Hepatocyte (in vitro differentiated cells): Measurements from ENCODE around the gene IPP. TPM values are rescaled to one million over a fixed set of nuclear protein-coding genes. Genes with fewer than 3 reads are reported as not detected.
A peak's percentile ranks its signal among the peaks of the same experiment; 100 is the strongest.
"Not testable (repeated sequence)": the region's sequence is repeated elsewhere in the genome, so short reads cannot be mapped to it uniquely, and the experiment has no call there.

Experiments
- DNase-seq: peaks from one replicate; pipeline ENCODE4 v3.0.0-alpha.2; 2016; ENCODE audit warnings: low spot score
- H2AFZ ChIP-seq: fragments of 200-600 bp; sonication (generic); 2 replicates; pipeline ENCODE4 v1.6.0; 2016; ENCODE audit warnings: antibody characterized with exemption, mild to moderate bottlenecking
- H3K27ac ChIP-seq: fragments of 200-600 bp; sonication (generic); 2 replicates; pipeline ENCODE4 v1.5.1; 2016; ENCODE audit warnings: mild to moderate bottlenecking
- H3K27me3 ChIP-seq: fragments of 200-600 bp; sonication (generic); 2 replicates; pipeline ENCODE4 v1.6.1; 2016
- H3K36me3 ChIP-seq: fragments of 200-600 bp; sonication (generic); replicated peaks from 2 replicates; pipeline ENCODE4 v1.5.1; 2016; ENCODE audit warnings: low read depth; ENCODE audit not compliant: insufficient read depth
- H3K4me1 ChIP-seq: fragments of 200-600 bp; sonication (generic); 2 replicates; pipeline ENCODE4 v1.5.1; 2016; ENCODE audit warnings: mild to moderate bottlenecking, moderate library complexity; ENCODE audit not compliant: insufficient read depth
- H3K4me2 ChIP-seq: fragments of 200-600 bp; sonication (generic); 2 replicates; pipeline ENCODE4 v1.6.0; 2016
- H3K4me3 ChIP-seq: fragments of 200-600 bp; sonication (generic); 2 replicates; pipeline ENCODE4 v1.5.1; 2016; ENCODE audit warnings: mild to moderate bottlenecking
- H3K79me2 ChIP-seq: fragments of 200-600 bp; sonication (generic); 2 replicates; pipeline ENCODE4 v1.6.0; 2017; ENCODE audit warnings: mild to moderate bottlenecking
- H3K9me2 ChIP-seq: fragments of 200-600 bp; sonication (generic); replicated peaks from 2 replicates; pipeline ENCODE4 v1.6.0; 2017; ENCODE audit warnings: mild to moderate bottlenecking; ENCODE audit not compliant: insufficient read depth
- H3K9me3 ChIP-seq: fragments of 200-600 bp; sonication (generic); 2 replicates; pipeline ENCODE4 v1.5.1; 2016; ENCODE audit warnings: low read depth, mild to moderate bottlenecking
- H4K20me1 ChIP-seq: fragments of 200-600 bp; sonication (generic); 2 replicates; pipeline ENCODE4 v1.6.0; 2016; ENCODE audit warnings: mild to moderate bottlenecking; ENCODE audit not compliant: insufficient read depth, poor library complexity, severe bottlenecking
- CTCF ChIP-seq: fragments of 200-600 bp; sonication (generic); IDR thresholded peaks from 2 replicates; pipeline ENCODE4 v1.5.1; 2016; ENCODE audit warnings: antibody characterized with exemption, mild to moderate bottlenecking; ENCODE audit not compliant: poor library complexity
- EZH2 ChIP-seq: fragments of 200-600 bp; sonication (generic); IDR thresholded peaks from 2 replicates; pipeline ENCODE4 v1.6.1; 2016; ENCODE audit warnings: antibody characterized with exemption, mild to moderate bottlenecking, borderline replicate concordance
- EZH2phosphoT487 ChIP-seq: fragments of 200-600 bp; sonication (generic); IDR thresholded peaks from one replicate; pipeline ENCODE4 v1.6.1; 2018; ENCODE audit warnings: antibody characterized with exemption, mild to moderate bottlenecking, low read depth, moderate library complexity; ENCODE audit not compliant: unreplicated experiment, severe bottlenecking
- WGBS: methylation state at CpG from one replicate; pipeline ENCODE4 v1.1.6; 2016; ENCODE audit warnings: low lambda C conversion rate; ENCODE audit errors: missing lambda C conversion rate; 5-methylcytosine and 5-hydroxymethylcytosine counted together
- polyA plus RNA-seq: library from polyadenylated mRNA; unstranded; fragments of >200 nt; fragmentation: Nextera tagmentation; extraction: Ambion mirVana; gene quantifications from 2 replicates; pipeline ENCODE4 v1.2.1, GENCODE V29; 2016
- total RNA-seq: library from RNA; depleted of rRNA; stranded (reverse); fragments of >200 nt; gene quantifications from 2 replicates; pipeline ENCODE4 v1.2.3, GENCODE V29; 2014

IPP gene
- total and polyA plus RNA-seq, 2 experiments from 2014 or later: 10.0 to 15.3 TPM

GRCh38 chr1:45739137-45739536, 11.3 kb downstream of the IPP start:
- Histone ChIP-seq H3K4me3 (no peak overlapping the region), H3K27ac (no peak overlapping the region), H4K20me1 (no peaks in the 10 kb centered on the region), H3K9me2 (no peaks in the 10 kb centered on the region), H3K4me2 (no peak overlapping the region), H3K79me2 (peaks cover 6% of the 10 kb centered on the region), H2AFZ (no peak overlapping the region), H3K4me1 (no peaks in the 10 kb centered on the region), H3K36me3 (no peaks in the 10 kb centered on the region), H3K9me3 (no peaks in the 10 kb centered on the region), H3K27me3 (no peaks in the 10 kb centered on the region)
- no peak for DNase-seq
- TF ChIP-seq EZH2 (no peak), CTCF (no peak), EZH2phosphoT487 (no peak)
- 96% methylated on average over 4 of the region's 4 CpGs for WGBS

DNA sequence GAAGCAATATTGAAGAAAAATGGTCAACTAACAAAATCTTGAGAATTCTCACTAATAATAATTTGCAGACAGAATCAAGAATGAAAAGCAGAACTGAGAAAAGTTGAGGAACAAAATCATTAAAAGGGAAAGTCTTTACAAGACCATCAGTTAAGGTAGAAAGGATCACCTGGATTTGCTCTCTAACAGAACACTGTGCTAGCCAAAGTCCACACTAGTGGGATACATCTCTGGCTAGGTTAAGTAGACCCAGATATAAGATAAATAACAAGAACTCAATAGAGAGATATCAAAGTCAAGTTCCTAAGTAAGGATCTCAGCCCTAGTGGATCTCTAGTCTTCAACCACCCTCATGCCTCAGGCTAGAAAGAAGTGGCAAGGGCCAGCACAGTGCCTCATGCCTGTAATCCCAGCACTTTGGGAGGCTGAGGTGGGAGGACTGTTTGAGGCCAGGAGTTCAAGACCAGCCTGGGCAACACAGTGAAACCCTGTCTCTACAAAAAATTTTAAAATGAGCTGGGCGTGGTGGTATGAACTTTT, 19.6 kb downstream of the IPP start:
- H3K9me2 ChIP-seq: no peaks in the 10 kb centered on the region
- no peak overlapping the region for H2AFZ ChIP-seq
- no peaks in the 10 kb centered on the region for H3K9me3 ChIP-seq
- H4K20me1 ChIP-seq: no peaks in the 10 kb centered on the region
- no peak for DNase-seq
- TF ChIP-seq EZH2 (no peak), CTCF (no peak), EZH2phosphoT487 (no peak)
- no peak overlapping the region for H3K4me3 ChIP-seq
- H3K4me2 ChIP-seq: no peak overlapping the region
- H3K36me3 ChIP-seq: no peaks in the 10 kb centered on the region
- no peaks in the 10 kb centered on the region for H3K4me1 ChIP-seq
- no peak overlapping the region for H3K27ac ChIP-seq
- H3K79me2 ChIP-seq: peaks cover 3% of the 10 kb centered on the region
- 100% methylated on average over 1 of the region's 1 CpG for WGBS
- no peaks in the 10 kb centered on the region for H3K27me3 ChIP-seq

- peak; percentile 17 for DNase-seq
- WGBS: 75% methylated on average over 3 of the region's 3 CpGs
- Histone ChIP-seq H3K36me3 (no peaks in the 10 kb centered on the region), H3K4me3 (no peak overlapping the region), H3K4me1 (no peaks in the 10 kb centered on the region), H3K27ac (no peak overlapping the region), H4K20me1 (no peaks in the 10 kb centered on the region), H3K4me2 (no peak overlapping the region), H3K9me2 (no peaks in the 10 kb centered on the region), H3K79me2 (peaks cover 3% of the 10 kb centered on the region), H3K9me3 (no peaks in the 10 kb centered on the region), H3K27me3 (no peaks in the 10 kb centered on the region), H2AFZ (no peak overlapping the region)
- TF ChIP-seq EZH2: no peak
- no peak for TF ChIP-seq EZH2phosphoT487
- TF ChIP-seq CTCF: no peak
These were observed 20.2 kb downstream of the IPP start for GRCh38 chr1:45730075-45730779.

- H4K20me1 ChIP-seq, H3K4me3 ChIP-seq, H3K4me2 ChIP-seq, H2AFZ ChIP-seq, H3K9me3 ChIP-seq, H3K27me3 ChIP-seq, H3K4me1 ChIP-seq, DNase-seq, H3K36me3 ChIP-seq, H3K79me2 ChIP-seq, H3K9me2 ChIP-seq, H3K27ac ChIP-seq: not testable (repeated sequence)
- 97% methylated on average over 8 of the region's 9 CpGs for WGBS
These were observed 24.4 kb downstream of the IPP start for GRCh38 chr1:45726007-45726406.
